ENCODE measurements around the gene WDHD1.

DNA sequence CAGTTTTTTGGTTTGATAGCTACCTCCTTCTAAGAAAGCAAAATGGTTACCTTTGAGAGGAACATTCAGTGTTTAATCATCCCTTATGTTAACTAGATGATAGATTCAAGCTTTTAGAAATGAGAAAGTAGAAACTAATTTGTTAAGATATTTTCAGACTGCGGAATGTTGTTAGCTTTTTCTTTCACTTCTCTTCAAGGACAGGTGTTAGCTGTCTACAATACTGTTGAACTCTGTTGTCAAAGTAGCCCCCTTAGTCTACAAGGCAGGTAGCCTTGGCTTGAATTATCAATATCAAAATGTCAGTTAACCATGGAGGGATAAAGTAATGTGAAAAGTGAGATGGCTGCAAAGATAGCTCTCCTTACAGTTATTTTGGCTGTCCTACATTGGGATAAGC, 39.3 kb upstream of the WDHD1 start:
- TF ChIP-seq, protein P1, sequence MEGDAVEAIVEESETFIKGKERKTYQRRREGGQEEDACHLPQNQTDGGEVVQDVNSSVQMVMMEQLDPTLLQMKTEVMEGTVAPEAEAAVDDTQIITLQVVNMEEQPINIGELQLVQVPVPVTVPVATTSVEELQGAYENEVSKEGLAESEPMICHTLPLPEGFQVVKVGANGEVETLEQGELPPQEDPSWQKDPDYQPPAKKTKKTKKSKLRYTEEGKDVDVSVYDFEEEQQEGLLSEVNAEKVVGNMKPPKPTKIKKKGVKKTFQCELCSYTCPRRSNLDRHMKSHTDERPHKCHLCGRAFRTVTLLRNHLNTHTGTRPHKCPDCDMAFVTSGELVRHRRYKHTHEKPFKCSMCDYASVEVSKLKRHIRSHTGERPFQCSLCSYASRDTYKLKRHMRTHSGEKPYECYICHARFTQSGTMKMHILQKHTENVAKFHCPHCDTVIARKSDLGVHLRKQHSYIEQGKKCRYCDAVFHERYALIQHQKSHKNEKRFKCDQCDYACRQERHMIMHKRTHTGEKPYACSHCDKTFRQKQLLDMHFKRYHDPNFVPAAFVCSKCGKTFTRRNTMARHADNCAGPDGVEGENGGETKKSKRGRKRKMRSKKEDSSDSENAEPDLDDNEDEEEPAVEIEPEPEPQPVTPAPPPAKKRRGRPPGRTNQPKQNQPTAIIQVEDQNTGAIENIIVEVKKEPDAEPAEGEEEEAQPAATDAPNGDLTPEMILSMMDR (conservative IDR thresholded peaks at IDR 0.05; ENCODE audit: low read depth, low read length): no peak
- TF ChIP-seq EZH2 (IDR thresholded peaks at IDR 0.05; ENCODE audit: low read length, unreplicated experiment): no peak

All from PC-3 (cell line).